ENCODE measurements around the gene NUP50. TPM values are rescaled to one million over a fixed set of nuclear protein-coding genes. Genes with fewer than 3 reads are reported as not detected.

The NUP50 gene
- total and polyA plus RNA-seq, 2 experiments from 2014 or later = 21.1 to 57.7 TPM

DNA sequence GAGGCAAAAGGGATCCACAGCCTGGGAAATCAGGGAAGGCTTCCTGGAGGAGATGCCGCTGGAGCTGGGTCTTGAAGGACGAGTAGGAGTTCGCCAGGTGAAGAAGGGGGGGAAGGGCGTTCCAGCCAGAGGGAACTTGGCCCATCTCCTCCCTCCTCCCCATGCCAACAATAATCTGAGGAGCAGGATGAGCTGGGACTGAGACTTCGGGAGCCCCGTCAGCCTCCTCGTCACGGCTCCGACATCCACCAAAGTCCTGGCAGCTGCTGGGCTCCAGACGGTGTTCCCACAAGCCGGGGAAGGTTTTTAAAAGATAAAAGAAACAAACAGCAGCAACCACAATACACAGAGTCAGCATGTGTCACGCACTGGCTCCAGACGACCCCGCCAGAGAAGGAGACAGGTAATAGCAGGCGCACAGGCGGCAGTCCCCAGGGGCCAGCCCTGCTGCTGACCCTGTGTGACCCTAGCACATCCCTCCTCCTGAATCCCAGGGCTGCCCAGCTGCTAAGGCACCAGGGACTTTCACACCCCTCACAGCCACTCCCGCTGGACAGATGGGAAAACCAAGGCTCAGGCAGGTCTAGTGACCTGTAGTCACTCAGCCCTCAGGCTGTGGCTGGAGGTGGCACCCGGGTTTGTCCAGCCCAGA is 37.3 kb downstream of the NUP50 start:
- Histone ChIP-seq H3K27me3 (no peaks in the 10 kb centered on the region), H3K27ac (no peak overlapping the region), H3K36me3 (no peaks in the 10 kb centered on the region), H3K4me3 (no peak overlapping the region), H3K9me3 (ENCODE audit: low read depth) (no peaks in the 10 kb centered on the region), H3K4me1 (ENCODE audit: low read depth) (no peaks in the 10 kb centered on the region)
- peak in 1 of 2 donors; percentile 29 for DNase-seq (ENCODE audit: low read depth in 1 of 2, low spot score in 1 of 2)
- TF ChIP-seq, protein P1, sequence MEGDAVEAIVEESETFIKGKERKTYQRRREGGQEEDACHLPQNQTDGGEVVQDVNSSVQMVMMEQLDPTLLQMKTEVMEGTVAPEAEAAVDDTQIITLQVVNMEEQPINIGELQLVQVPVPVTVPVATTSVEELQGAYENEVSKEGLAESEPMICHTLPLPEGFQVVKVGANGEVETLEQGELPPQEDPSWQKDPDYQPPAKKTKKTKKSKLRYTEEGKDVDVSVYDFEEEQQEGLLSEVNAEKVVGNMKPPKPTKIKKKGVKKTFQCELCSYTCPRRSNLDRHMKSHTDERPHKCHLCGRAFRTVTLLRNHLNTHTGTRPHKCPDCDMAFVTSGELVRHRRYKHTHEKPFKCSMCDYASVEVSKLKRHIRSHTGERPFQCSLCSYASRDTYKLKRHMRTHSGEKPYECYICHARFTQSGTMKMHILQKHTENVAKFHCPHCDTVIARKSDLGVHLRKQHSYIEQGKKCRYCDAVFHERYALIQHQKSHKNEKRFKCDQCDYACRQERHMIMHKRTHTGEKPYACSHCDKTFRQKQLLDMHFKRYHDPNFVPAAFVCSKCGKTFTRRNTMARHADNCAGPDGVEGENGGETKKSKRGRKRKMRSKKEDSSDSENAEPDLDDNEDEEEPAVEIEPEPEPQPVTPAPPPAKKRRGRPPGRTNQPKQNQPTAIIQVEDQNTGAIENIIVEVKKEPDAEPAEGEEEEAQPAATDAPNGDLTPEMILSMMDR (IDR thresholded peaks at IDR 0.05; ENCODE audit: low read depth, low read length) = no peak

DNA sequence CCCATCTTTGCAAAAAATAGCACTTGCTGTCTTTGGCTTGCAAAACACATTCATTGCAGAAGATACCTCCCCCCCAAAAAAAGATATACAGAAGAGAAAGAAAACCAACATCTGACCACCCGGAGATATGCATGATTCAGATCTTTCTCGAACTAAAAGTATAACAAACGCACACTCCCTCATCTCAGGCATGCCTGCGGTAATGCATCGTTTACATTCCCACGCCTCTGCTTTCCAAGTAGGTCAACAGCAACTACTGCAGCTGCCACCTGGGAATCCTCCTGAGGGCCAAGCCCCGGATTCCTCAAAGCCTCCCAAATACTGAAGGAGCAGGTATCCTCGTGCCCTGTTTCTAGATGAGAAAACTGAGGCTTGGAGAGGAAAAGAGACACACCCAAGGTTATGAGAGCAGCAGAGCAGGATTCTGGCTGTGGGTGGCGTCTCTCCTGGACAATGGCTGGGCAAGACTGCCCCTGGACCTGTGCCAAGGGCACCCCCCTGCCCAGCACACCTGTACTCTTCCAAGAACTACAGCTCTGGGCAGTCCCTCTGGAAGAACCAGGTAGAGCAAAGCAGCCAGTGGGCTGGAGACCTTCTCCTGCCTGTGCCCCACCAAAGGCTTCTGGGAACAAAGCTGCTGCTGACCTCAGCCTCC is 38.1 kb downstream of the NUP50 start:
- TF ChIP-seq, protein P1 (IDR thresholded peaks at IDR 0.05; ENCODE audit: low read depth, low read length) = no peak
- no peak overlapping the region for H3K4me3 ChIP-seq
- H3K27ac ChIP-seq = no peak overlapping the region
- no peaks in the 10 kb centered on the region for H3K9me3 ChIP-seq (ENCODE audit: low read depth)
- H3K36me3 ChIP-seq = no peaks in the 10 kb centered on the region
- DNase-seq (ENCODE audit: low read depth in 1 of 2, low spot score in 1 of 2) = peak in 1 of 2 donors; percentile 78
- H3K27me3 ChIP-seq = no peaks in the 10 kb centered on the region
- no peaks in the 10 kb centered on the region for H3K4me1 ChIP-seq (ENCODE audit: low read depth)

- H3K36me3 ChIP-seq = no peaks in the 10 kb centered on the region
- H3K4me1 ChIP-seq (ENCODE audit: low read depth) = no peaks in the 10 kb centered on the region
- H3K4me3 ChIP-seq = no peak overlapping the region
- H3K9me3 ChIP-seq (ENCODE audit: low read depth) = no peaks in the 10 kb centered on the region
- no peak overlapping the region for H3K27ac ChIP-seq
- no peaks in the 10 kb centered on the region for H3K27me3 ChIP-seq
- TF ChIP-seq, protein P1 (IDR thresholded peaks at IDR 0.05; ENCODE audit: low read depth, low read length) = no peak
- DNase-seq (ENCODE audit: low read depth in 1 of 2, low spot score in 1 of 2) = no peak
Observed at GRCh38 chr22:45202333-45203149, 38.8 kb downstream of the NUP50 start.

DNA sequence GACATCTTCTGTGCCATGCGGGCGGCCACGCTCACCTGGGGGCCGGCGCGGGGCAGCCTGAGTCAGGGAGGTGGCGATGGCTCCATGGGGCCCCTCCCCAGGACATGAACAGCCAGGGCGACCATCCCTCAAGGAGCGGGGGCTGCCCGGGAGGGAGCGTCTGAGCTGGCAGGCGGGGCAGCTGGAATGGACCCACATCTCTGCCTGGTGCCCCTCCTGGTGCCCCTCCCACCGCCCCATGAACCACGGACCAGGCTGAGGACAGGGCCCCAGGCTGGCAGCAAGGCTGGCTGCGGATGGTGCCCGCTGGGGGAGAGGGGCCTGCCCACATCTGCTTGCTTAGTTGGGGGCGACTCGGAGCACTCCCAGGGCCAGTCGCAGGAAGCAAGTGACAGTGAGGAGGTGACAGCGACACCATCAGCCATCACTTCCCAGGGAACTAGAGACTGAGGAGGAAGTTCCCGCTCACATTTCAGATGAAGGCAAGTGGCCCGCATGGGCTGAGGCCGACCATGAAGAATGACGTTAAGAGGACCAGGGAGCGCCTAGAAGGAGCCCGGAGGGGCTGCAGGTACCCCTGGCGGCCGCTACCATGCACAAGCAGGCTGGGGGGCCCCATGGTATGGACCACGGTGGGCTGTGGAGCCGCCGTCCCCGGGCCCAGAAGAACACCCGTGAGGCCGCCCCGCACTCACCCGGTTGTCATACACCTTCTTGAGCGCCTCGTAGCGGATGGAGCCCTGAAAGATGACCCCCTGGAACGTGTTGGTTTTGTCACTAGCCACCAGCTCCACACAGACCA is 39.6 kb downstream of the NUP50 start:
- Histone ChIP-seq H3K4me3 (no peak overlapping the region), H3K4me1 (ENCODE audit: low read depth) (no peaks in the 10 kb centered on the region), H3K36me3 (no peaks in the 10 kb centered on the region), H3K27me3 (no peaks in the 10 kb centered on the region), H3K9me3 (ENCODE audit: low read depth) (no peaks in the 10 kb centered on the region), H3K27ac (no peak overlapping the region)
- DNase-seq (ENCODE audit: low read depth in 1 of 2, low spot score in 1 of 2) = no peak
- TF ChIP-seq, protein P1 (IDR thresholded peaks at IDR 0.05; ENCODE audit: low read depth, low read length) = no peak

DNA sequence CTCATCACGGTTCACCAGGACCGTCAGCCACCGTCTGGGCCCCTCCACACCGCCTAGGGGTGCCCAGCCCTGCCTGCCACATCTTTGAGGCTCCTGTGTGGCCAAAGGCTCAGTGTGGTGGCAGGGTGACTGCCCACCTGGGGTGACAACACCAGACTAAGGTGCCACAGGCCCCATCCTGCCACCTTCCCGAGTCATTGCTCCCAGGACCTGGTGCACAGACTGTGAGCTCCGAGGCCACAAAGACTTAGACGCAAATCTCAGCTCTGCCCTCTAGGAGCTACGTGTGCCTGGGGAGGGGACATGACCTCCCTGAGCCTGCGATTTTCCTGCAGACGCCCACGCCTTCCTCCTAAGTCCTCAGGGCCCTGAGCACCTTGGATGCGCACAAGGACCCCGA is 40.5 kb downstream of the NUP50 start:
- TF ChIP-seq, protein P1 (IDR thresholded peaks at IDR 0.05; ENCODE audit: low read depth, low read length) = no peak
- no peak for DNase-seq (ENCODE audit: low read depth in 1 of 2, low spot score in 1 of 2)
- Histone ChIP-seq H3K27ac (no peak overlapping the region), H3K4me1 (ENCODE audit: low read depth) (no peaks in the 10 kb centered on the region), H3K27me3 (no peaks in the 10 kb centered on the region), H3K9me3 (ENCODE audit: low read depth) (no peaks in the 10 kb centered on the region), H3K4me3 (no peak overlapping the region), H3K36me3 (no peaks in the 10 kb centered on the region)
